MCF 10A (cell line): ENCODE data around the gene GPX6. TPM values are rescaled to one million over a fixed set of nuclear protein-coding genes. Genes with fewer than 3 reads are reported as not detected.

Experiments used
- BruUV-seq: library from RNA; stranded (reverse); fragments of 400-500 nt; replicated peaks from 2 replicates; lab custom pipeline; 2021; lab: Mats Ljungman, UMichigan
- CTCF ChIA-PET: fragments of 300-600 bp; sonication (Branson Sonifier 250); formaldehyde crosslinking; extraction: SDS; loops from one replicate; lab custom pipeline; 2021; ENCODE audit warnings: antibody characterized with exemption, inconsistent platforms; lab: Yijun Ruan, JAX
- POLR2A ChIA-PET: fragments of 300-600, 350-650 bp; sonication (Branson Sonifier 250); formaldehyde crosslinking; extraction: SDS; loops from one replicate; lab custom pipeline; 2020; ENCODE audit warnings: antibody characterized with exemption, inconsistent platforms; lab: Yijun Ruan, JAX
- DNase-seq: peaks from one replicate; pipeline ENCODE4 v3.0.0-alpha.2; 2018; ENCODE audit not compliant: unreplicated experiment
- H3K27ac Mint-ChIP-seq: one replicate; pipeline ENCODE4 v1.8.0; 2022; ENCODE audit warnings: mild to moderate bottlenecking, low read depth, mixed read lengths; ENCODE audit not compliant: unreplicated experiment
- H3K27me3 Mint-ChIP-seq: one replicate; pipeline ENCODE4 v1.8.0; 2022; ENCODE audit warnings: mixed read lengths; ENCODE audit not compliant: insufficient read depth, unreplicated experiment
- H3K36me3 Mint-ChIP-seq: one replicate; pipeline ENCODE4 v1.8.0; 2022; ENCODE audit warnings: mild to moderate bottlenecking, moderate library complexity, mixed read lengths; ENCODE audit not compliant: insufficient read depth, unreplicated experiment
- H3K4me1 Mint-ChIP-seq: one replicate; pipeline ENCODE4 v1.8.0; 2022; ENCODE audit warnings: mixed read lengths; ENCODE audit not compliant: insufficient read depth, unreplicated experiment
- H3K4me3 Mint-ChIP-seq: one replicate; pipeline ENCODE4 v1.8.0; 2022; ENCODE audit warnings: mild to moderate bottlenecking, moderate library complexity, mixed read lengths; ENCODE audit not compliant: unreplicated experiment
- H3K9me3 Mint-ChIP-seq: one replicate; pipeline ENCODE4 v1.8.0; 2022; ENCODE audit warnings: mixed read lengths; ENCODE audit not compliant: unreplicated experiment
- CTCF ChIP-seq: fragments of 200-600 bp; IDR thresholded peaks from one replicate; pipeline ENCODE4 v1.8.0; 2022; ENCODE audit warnings: antibody characterized with exemption, mild to moderate bottlenecking; ENCODE audit not compliant: unreplicated experiment
- intact Hi-C: fragments of 100-400 bp; cut with micrococcal nuclease; formaldehyde crosslinking; loops from 2 replicates; pipeline ENCODE4 v1.14.1; 2022
- total RNA-seq: library from RNA; stranded (reverse); gene quantifications from 2 replicates; pipeline ENCODE4 v1.2.3, GENCODE V29; 2022

GPX6 gene
- total RNA-seq, 1 experiment from 2014 or later = not detected

GRCh38 chr6:28545955-28546354 is 30.4 kb upstream of the GPX6 start:
- no TSS peak for BruUV-seq
- no peak for DNase-seq
- H3K27me3 Mint-ChIP-seq = peaks cover 19% of the 10 kb centered on the region
- peaks cover 12% of the 10 kb centered on the region for H3K36me3 Mint-ChIP-seq
- peaks cover 7% of the 10 kb centered on the region for H3K4me1 Mint-ChIP-seq
- no peaks in the 10 kb centered on the region for H3K9me3 Mint-ChIP-seq
- H3K4me3 Mint-ChIP-seq = no peak overlapping the region
- intact Hi-C loops = no loop called here
- TF ChIP-seq CTCF = no peak
- no peak overlapping the region for H3K27ac Mint-ChIP-seq
- CTCF ChIA-PET = interaction anchor here (0.9 kb wide), 1 partner anchor 110 kb away, joined by 3 read pairs; no protein-coding TSS in a partner anchor
- POLR2A ChIA-PET = interaction anchor here (0.6 kb wide), 1 partner anchor 11 kb away, joined by 6 read pairs; no protein-coding TSS in a partner anchor

- Mint-ChIP-seq H3K27me3 (peaks cover 19% of the 10 kb centered on the region), H3K27ac (no peak overlapping the region), H3K9me3 (no peaks in the 10 kb centered on the region), H3K36me3 (peaks cover 12% of the 10 kb centered on the region), H3K4me1 (peaks cover 7% of the 10 kb centered on the region), H3K4me3 (no peak overlapping the region)
- intact Hi-C loops = loop anchor here (2.0 kb wide), 1 partner anchor 147 kb away; no protein-coding TSS in a partner anchor
- ChIA-PET CTCF (interaction anchor here (0.6 to 2.3 kb wide), 3 partner anchors 42 to 455 kb away, joined by 4 to 19 read pairs (median 4); a partner anchor contains a TSS), POLR2A (interaction anchor here (1.4 to 1.8 kb wide), 2 partner anchors 42 to 71 kb away, joined by 4 to 11 read pairs; a partner anchor contains a TSS)
- BruUV-seq = no TSS peak
- DNase-seq = no peak
- no peak for TF ChIP-seq CTCF
These were observed 28.3 kb upstream of the GPX6 start for GRCh38 chr6:28543651-28544610.

GRCh38 chr6:28542440-28543296 is 27.1 kb upstream of the GPX6 start:
- peaks cover 18% of the 10 kb centered on the region for H3K27me3 Mint-ChIP-seq
- intact Hi-C loops = loop anchor here (1.0 to 2.0 kb wide), 3 partner anchors 47 to 146 kb away; no protein-coding TSS in a partner anchor
- H3K36me3 Mint-ChIP-seq = peaks cover 14% of the 10 kb centered on the region
- peak overlapping the region; percentile 85 for H3K27ac Mint-ChIP-seq
- TF ChIP-seq CTCF = peak; percentile 45
- TSS peak; percentile 100 for BruUV-seq
- H3K4me1 Mint-ChIP-seq = peaks cover 7% of the 10 kb centered on the region
- peak overlapping the region; percentile 85 for H3K4me3 Mint-ChIP-seq
- ChIA-PET CTCF (interaction anchor here (0.6 to 2.3 kb wide), 20 partner anchors 10 to 1122 kb away, joined by 3 to 19 read pairs (median 4); a partner anchor contains a TSS), POLR2A (interaction anchor here (0.6 to 1.8 kb wide), 12 partner anchors 30 to 295 kb away, joined by 3 to 11 read pairs (median 4); a partner anchor contains a TSS)
- H3K9me3 Mint-ChIP-seq = no peaks in the 10 kb centered on the region
- DNase-seq = peak; percentile 90
